Neural progenitor cell (in vitro differentiated cells): Measurements from ENCODE around the gene HAVCR1. TPM values are rescaled to one million over a fixed set of nuclear protein-coding genes. Genes with fewer than 3 reads are reported as not detected.

ENCODE experiments used
- DNase-seq: peaks from one replicate; pipeline ENCODE4 v3.0.0-alpha.2; 2016; ENCODE audit warnings: low spot score
- H2AFZ ChIP-seq: fragments of 200-600 bp; sonication (generic); replicated peaks from 2 replicates; pipeline ENCODE4 v1.6.1; 2016; ENCODE audit warnings: antibody characterized with exemption
- H3F3A ChIP-seq: fragments of 200-600 bp; sonication (generic); 2 replicates; pipeline ENCODE4 v1.6.1; 2016; ENCODE audit warnings: antibody characterized with exemption, low read depth
- H3K27ac ChIP-seq: fragments of 200-600 bp; sonication (generic); 2 replicates; pipeline ENCODE4 v1.5.1; 2016; ENCODE audit warnings: mild to moderate bottlenecking
- H3K27me3 ChIP-seq: fragments of 200-600 bp; sonication (generic); 2 replicates; pipeline ENCODE4 v1.6.1; 2016; ENCODE audit warnings: mild to moderate bottlenecking, moderate library complexity
- H3K36me3 ChIP-seq: fragments of 200-600 bp; sonication (generic); 2 replicates; pipeline ENCODE4 v1.5.1; 2016
- H3K4me1 ChIP-seq: fragments of 200-600 bp; sonication (generic); 2 replicates; pipeline ENCODE4 v1.6.1; 2016; ENCODE audit warnings: mixed run types
- H3K4me2 ChIP-seq: fragments of 200-600 bp; sonication (generic); 2 replicates; pipeline ENCODE4 v1.6.1; 2016
- H3K4me3 ChIP-seq: fragments of 200-600 bp; sonication (generic); 2 replicates; pipeline ENCODE4 v1.5.1; 2016
- H3K79me2 ChIP-seq: fragments of 200-600 bp; sonication (generic); 2 replicates; pipeline ENCODE4 v1.6.1; 2016; ENCODE audit warnings: low read depth
- H3K9ac ChIP-seq: fragments of 200-600 bp; sonication (generic); 2 replicates; pipeline ENCODE4 v1.6.1; 2016
- H3K9me3 ChIP-seq: fragments of 200-600 bp; sonication (generic); 2 replicates; pipeline ENCODE4 v1.5.1; 2016; ENCODE audit warnings: low read depth
- H4K20me1 ChIP-seq: fragments of 200-600 bp; sonication (generic); 2 replicates; pipeline ENCODE4 v1.6.1; 2016; ENCODE audit warnings: low read depth
- H3K27ac Mint-ChIP-seq: 3 replicates; pipeline ENCODE4 v1.8.0; 2021; ENCODE audit warnings: mixed read lengths
- H3K27me3 Mint-ChIP-seq: 2 replicates; pipeline ENCODE4 v1.8.0; 2022; ENCODE audit warnings: low read depth, mild to moderate bottlenecking, inconsistent platforms, moderate library complexity, mixed read lengths; ENCODE audit not compliant: insufficient read depth
- H3K36me3 Mint-ChIP-seq: 3 replicates; pipeline ENCODE4 v1.8.0; 2021; ENCODE audit warnings: mixed read lengths
- H3K4me1 Mint-ChIP-seq: 3 replicates; pipeline ENCODE4 v1.8.0; 2021; ENCODE audit warnings: mixed read lengths
- H3K4me3 Mint-ChIP-seq: 3 replicates; pipeline ENCODE4 v1.8.0; 2021; ENCODE audit warnings: mild to moderate bottlenecking, moderate library complexity, mixed read lengths
- H3K9me3 Mint-ChIP-seq: 3 replicates; pipeline ENCODE4 v1.8.0; 2020; ENCODE audit warnings: mixed read lengths
- CTCF ChIP-seq: fragments of 200-600 bp; sonication (generic); IDR thresholded peaks from 2 replicates; pipeline ENCODE4 v1.5.1; 2017; ENCODE audit warnings: antibody characterized with exemption, mild to moderate bottlenecking
- EZH2 ChIP-seq: fragments of 200-600 bp; sonication (generic); IDR thresholded peaks from 2 replicates; pipeline ENCODE4 v1.6.1; 2017; ENCODE audit warnings: antibody characterized with exemption, mild to moderate bottlenecking, moderate library complexity
- EZH2phosphoT487 ChIP-seq: fragments of 200-600 bp; sonication (generic); IDR thresholded peaks from 2 replicates; pipeline ENCODE4 v1.6.1; 2017; ENCODE audit warnings: antibody characterized with exemption
- total RNA-seq: library from RNA; depleted of rRNA; stranded (reverse); fragments of >200 nt; gene quantifications from 2 replicates; pipeline ENCODE4 v1.2.3, GENCODE V29; 2015; ENCODE audit warnings: low replicate concordance

The HAVCR1 gene
- total RNA-seq, 1 donor from 2014 or later: not detected

GRCh38 chr5:157067005-157067404 lies 8.1 kb upstream of the HAVCR1 start:
- no peaks in the 10 kb centered on the region for H3K36me3 Mint-ChIP-seq
- H3K4me2 ChIP-seq: no peak overlapping the region
- TF ChIP-seq EZH2phosphoT487 (no peak), CTCF (no peak), EZH2 (no peak)
- H3K27me3 Mint-ChIP-seq: peaks cover 4% of the 10 kb centered on the region
- H3K36me3 ChIP-seq: no peaks in the 10 kb centered on the region
- no peak overlapping the region for H3K27ac ChIP-seq
- no peak overlapping the region for H3K9ac ChIP-seq
- no peaks in the 10 kb centered on the region for H3K79me2 ChIP-seq
- no peak overlapping the region for H3K27ac Mint-ChIP-seq
- no peaks in the 10 kb centered on the region for H3K4me1 ChIP-seq
- H3K4me1 Mint-ChIP-seq: no peaks in the 10 kb centered on the region
- H2AFZ ChIP-seq: no peak overlapping the region
- no peak overlapping the region for H3K4me3 Mint-ChIP-seq
- no peaks in the 10 kb centered on the region for H3K9me3 ChIP-seq
- DNase-seq: no peak
- no peak overlapping the region for H3K4me3 ChIP-seq
- H4K20me1 ChIP-seq: no peaks in the 10 kb centered on the region
- H3K9me3 Mint-ChIP-seq: no peaks in the 10 kb centered on the region
- no peaks in the 10 kb centered on the region for H3K27me3 ChIP-seq
- no peaks in the 10 kb centered on the region for H3F3A ChIP-seq

GRCh38 chr5:157066080-157066479 lies 7.2 kb upstream of the HAVCR1 start:
- H3K79me2 ChIP-seq: no peaks in the 10 kb centered on the region
- no peaks in the 10 kb centered on the region for H3K27me3 ChIP-seq
- no peaks in the 10 kb centered on the region for H3K36me3 ChIP-seq
- DNase-seq: no peak
- H2AFZ ChIP-seq: no peak overlapping the region
- H3K4me2 ChIP-seq: no peak overlapping the region
- Mint-ChIP-seq H3K27ac (no peak overlapping the region), H3K9me3 (no peaks in the 10 kb centered on the region), H3K36me3 (no peaks in the 10 kb centered on the region), H3K27me3 (peaks cover 4% of the 10 kb centered on the region), H3K4me1 (no peaks in the 10 kb centered on the region), H3K4me3 (no peak overlapping the region)
- TF ChIP-seq EZH2 (no peak), CTCF (no peak), EZH2phosphoT487 (no peak)
- H3F3A ChIP-seq: no peaks in the 10 kb centered on the region
- H3K4me1 ChIP-seq: no peaks in the 10 kb centered on the region
- H3K9me3 ChIP-seq: no peaks in the 10 kb centered on the region
- H3K4me3 ChIP-seq: no peak overlapping the region
- no peak overlapping the region for H3K9ac ChIP-seq
- H3K27ac ChIP-seq: no peak overlapping the region
- no peaks in the 10 kb centered on the region for H4K20me1 ChIP-seq

- peaks cover 6% of the 10 kb centered on the region for H3K27me3 Mint-ChIP-seq
Measured at GRCh38 chr5:157063776-157064430, 5.0 kb upstream of the HAVCR1 start.

More at GRCh38 chr5:157063776-157064430, 5.0 kb upstream of the HAVCR1 start:
- no peaks in the 10 kb centered on the region for H3K9me3 Mint-ChIP-seq
- no peak overlapping the region for H3K4me2 ChIP-seq
- H3K27ac Mint-ChIP-seq: no peak overlapping the region
- no peak overlapping the region for H3K4me3 ChIP-seq
- DNase-seq: no peak
- TF ChIP-seq CTCF (no peak), EZH2phosphoT487 (no peak), EZH2 (no peak)
- no peak overlapping the region for H2AFZ ChIP-seq
- no peak overlapping the region for H3K4me3 Mint-ChIP-seq
- H3F3A ChIP-seq: no peaks in the 10 kb centered on the region
- no peaks in the 10 kb centered on the region for H4K20me1 ChIP-seq
- H3K27ac ChIP-seq: no peak overlapping the region
- no peaks in the 10 kb centered on the region for H3K9me3 ChIP-seq
- H3K36me3 Mint-ChIP-seq: no peaks in the 10 kb centered on the region
- no peaks in the 10 kb centered on the region for H3K27me3 ChIP-seq
- H3K4me1 Mint-ChIP-seq: no peaks in the 10 kb centered on the region
- no peaks in the 10 kb centered on the region for H3K79me2 ChIP-seq
- no peak overlapping the region for H3K9ac ChIP-seq
- H3K4me1 ChIP-seq: no peaks in the 10 kb centered on the region
- H3K36me3 ChIP-seq: no peaks in the 10 kb centered on the region
